Measurements from ENCODE around the gene GRK5.
A peak's percentile ranks its signal among the peaks of the same experiment; 100 is the strongest.

The GRK5 gene

DNA sequence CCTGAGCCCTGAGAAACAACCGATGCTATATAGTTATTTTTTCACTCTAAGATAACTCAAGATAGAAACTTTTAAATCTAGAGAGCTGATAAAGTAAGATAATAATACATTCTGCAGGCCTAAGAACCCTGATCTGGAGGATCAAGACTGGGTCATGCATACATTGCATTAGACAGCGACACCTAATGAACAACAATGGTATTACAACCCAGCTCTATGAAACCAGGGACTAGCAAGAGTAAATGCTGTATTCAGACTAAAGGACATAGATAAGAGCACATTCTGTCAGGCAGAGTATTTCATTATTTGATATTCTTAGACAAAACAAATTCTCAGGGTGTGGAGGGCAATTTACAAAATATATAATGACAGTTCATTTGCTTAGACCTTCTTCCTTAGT, 148.6 kb downstream of the GRK5 start:
- TF ChIP-seq, protein P1, sequence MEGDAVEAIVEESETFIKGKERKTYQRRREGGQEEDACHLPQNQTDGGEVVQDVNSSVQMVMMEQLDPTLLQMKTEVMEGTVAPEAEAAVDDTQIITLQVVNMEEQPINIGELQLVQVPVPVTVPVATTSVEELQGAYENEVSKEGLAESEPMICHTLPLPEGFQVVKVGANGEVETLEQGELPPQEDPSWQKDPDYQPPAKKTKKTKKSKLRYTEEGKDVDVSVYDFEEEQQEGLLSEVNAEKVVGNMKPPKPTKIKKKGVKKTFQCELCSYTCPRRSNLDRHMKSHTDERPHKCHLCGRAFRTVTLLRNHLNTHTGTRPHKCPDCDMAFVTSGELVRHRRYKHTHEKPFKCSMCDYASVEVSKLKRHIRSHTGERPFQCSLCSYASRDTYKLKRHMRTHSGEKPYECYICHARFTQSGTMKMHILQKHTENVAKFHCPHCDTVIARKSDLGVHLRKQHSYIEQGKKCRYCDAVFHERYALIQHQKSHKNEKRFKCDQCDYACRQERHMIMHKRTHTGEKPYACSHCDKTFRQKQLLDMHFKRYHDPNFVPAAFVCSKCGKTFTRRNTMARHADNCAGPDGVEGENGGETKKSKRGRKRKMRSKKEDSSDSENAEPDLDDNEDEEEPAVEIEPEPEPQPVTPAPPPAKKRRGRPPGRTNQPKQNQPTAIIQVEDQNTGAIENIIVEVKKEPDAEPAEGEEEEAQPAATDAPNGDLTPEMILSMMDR (IDR thresholded peaks at IDR 0.05), result peak; percentile 52
- TF ChIP-seq ZFX (IDR thresholded peaks at IDR 0.05; ENCODE audit: borderline replicate concordance), result no peak
- H3K27ac ChIP-seq, result no peak overlapping the region

DNA sequence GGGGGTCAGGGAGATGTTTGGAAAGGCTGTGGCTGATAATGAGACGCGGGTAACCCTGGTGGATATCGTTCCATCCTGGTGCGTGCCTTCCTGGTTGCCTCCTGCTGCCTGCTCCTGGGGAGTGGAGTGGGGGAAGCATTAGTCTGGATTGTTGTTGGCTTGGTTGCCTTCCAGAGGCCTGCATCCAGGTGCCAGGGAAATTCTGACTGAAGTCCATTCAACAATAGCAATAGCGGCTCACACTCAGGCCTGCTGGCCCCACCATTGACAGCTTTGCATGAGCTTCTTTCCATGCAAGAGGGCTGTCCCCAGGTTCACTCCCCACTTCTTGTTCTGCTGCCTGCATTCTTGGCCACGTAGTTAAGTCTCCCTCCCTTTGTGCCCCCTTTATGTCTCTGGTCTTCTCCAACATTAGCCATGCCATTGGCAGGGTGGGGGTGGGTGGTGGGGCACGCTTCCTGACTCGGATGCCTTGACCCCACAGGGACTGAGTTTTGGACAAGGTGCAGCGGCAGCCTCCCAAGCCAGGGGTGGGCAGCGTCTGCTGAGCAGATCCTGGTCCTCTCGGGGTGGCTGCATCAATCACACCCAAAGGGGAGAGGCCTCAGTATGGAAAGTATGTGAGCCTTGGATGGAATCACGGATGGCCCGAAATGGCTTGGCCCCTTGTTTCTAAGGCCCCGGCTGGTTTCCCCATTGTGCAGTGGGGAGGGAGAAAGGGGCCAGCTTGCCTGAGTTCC, 150.2 kb downstream of the GRK5 start:
- no peak overlapping the region for H3K27ac ChIP-seq
- TF ChIP-seq, protein P1 (IDR thresholded peaks at IDR 0.05), result no peak
- TF ChIP-seq ZFX (IDR thresholded peaks at IDR 0.05; ENCODE audit: borderline replicate concordance), result no peak

DNA sequence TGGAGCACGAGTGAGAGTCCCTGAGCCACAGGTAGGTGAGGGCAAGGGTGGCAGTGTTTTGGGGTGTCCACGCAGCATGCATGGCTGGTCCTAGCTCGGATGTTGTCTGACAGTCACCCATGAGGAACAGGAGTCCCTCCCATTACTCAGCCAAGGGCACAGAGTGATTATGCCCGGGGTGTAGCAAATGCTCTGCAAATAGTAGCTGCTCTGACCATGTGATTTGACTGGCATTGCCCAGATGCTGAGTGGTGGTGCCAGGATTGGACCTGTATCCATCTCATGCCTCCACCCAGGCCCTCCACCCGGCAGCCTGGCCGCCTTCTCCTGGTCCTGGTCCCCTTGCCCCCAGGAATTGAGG, 150.8 kb downstream of the GRK5 start:
- no peak overlapping the region for H3K27ac ChIP-seq
- TF ChIP-seq, protein P1 (IDR thresholded peaks at IDR 0.05), result no peak
- TF ChIP-seq ZFX (IDR thresholded peaks at IDR 0.05; ENCODE audit: borderline replicate concordance), result no peak

DNA sequence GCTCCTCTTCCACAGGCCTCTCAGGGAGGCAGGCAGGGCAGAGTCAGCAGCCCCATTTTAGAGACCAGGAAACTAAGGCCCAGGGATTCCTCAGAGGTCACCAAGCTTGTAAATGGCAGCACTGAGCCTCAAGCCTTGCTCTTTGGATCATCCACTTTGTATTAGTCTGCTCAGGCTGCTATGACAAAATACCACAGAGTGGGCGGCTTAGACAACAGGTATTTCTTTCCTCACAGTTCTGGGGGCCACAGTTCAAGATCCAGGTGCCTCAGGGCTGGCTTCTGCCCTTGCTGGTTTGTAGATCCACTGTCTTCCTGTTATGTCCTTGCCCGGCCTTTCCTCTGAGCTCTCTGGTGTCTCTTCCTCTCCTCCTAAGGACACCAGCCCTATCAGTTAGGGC, 151.2 kb downstream of the GRK5 start:
- TF ChIP-seq ZFX (IDR thresholded peaks at IDR 0.05; ENCODE audit: borderline replicate concordance), result no peak
- TF ChIP-seq, protein P1 (IDR thresholded peaks at IDR 0.05), result no peak
- no peak overlapping the region for H3K27ac ChIP-seq

DNA sequence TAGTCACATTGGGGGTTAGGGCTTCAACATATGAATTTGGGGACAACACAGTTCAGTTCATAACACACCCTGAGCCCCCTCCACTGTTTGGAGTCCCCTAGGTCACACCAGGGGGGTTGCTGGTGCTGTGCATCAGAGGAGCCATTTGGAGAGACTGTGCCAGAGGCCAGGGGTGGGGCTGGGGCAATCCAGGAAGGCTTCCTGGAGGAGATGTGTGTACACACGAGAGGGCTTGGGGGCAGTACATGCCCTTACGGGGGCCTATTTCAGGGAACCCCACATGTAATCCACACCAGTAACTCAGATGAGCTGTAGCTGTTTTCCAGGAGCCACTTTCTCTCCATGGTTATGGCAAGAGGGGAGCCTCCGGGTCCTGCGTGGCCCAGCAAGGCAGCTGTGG, 151.7 kb downstream of the GRK5 start:
- H3K27ac ChIP-seq, result no peak overlapping the region
- no peak for TF ChIP-seq ZFX (IDR thresholded peaks at IDR 0.05; ENCODE audit: borderline replicate concordance)
- TF ChIP-seq, protein P1 (IDR thresholded peaks at IDR 0.05), result no peak

DNA sequence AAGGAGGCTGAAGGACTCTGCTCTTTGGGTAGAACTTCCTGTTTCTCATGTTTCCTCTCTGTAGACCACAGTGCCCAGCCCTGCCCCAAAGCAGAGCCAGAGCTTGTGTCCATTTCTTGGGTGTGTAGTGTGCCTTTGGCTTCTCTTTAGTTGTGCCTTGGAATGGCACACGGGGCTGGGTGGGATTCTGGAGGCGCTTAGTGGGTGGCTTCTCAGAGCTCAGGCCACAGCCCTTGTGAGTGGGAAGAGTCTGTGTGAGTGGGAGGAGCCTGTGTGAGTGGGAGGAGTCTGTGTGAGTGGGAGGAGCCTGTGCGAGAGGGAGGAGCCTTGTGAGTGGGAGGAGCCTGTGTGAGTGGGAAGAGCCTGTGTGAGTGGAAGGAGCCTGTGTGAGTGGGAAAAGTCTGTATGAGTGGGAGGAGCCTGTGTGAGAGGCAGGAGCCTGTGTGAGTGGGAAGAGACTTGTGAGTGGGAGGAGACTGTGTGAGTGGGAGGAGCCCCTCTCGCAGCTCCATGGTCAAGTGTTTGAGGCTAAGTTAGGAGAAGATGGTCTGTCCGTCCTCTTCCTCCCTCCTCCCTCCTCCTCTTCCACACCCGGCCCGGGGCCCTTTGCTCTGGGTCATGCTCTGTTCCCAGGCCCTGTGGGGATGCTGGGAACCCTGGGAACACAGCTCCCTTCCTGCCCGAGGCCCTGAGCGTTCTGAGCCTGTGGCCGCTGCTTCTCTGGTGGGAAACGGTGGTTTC, 153.0 kb downstream of the GRK5 start:
- TF ChIP-seq, protein P1 (IDR thresholded peaks at IDR 0.05), result no peak
- no peak for TF ChIP-seq ZFX (IDR thresholded peaks at IDR 0.05; ENCODE audit: borderline replicate concordance)
- H3K27ac ChIP-seq, result no peak overlapping the region

DNA sequence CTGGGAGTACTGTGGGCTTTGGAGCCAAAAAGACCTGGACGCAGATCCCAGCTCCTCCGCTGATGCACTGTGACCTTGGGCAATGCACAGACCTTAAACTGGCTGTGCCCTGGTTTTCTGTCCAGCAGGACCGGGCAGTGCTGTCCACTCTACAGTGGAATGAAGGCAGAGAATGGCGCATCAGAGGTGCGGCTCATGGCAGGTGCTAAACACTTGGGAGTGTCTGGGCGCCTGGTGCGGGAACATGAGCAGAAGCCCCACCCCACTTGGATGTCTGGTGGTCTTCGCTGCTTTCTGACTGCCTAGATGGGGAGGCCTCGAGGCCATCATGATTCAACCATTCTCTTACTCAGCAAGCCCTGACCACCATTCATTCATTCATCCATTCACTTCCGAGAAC, 153.7 kb downstream of the GRK5 start:
- H3K27ac ChIP-seq, result no peak overlapping the region
- TF ChIP-seq ZFX (IDR thresholded peaks at IDR 0.05; ENCODE audit: borderline replicate concordance), result no peak
- TF ChIP-seq, protein P1 (IDR thresholded peaks at IDR 0.05), result no peak
